ENCODE results near the gene BRINP2. TPM values are rescaled to one million over a fixed set of nuclear protein-coding genes. Genes with fewer than 3 reads are reported as not detected.
"Not testable (repeated sequence)": the region's sequence is repeated elsewhere in the genome, so short reads cannot be mapped to it uniquely, and the experiment has no call there.

Gene BRINP2
- total RNA-seq, 1 donor from 2014 or later: 0.27 TPM

GRCh38 chr1:177311111-177311510 lies 140.4 kb downstream of the BRINP2 start:
- intact Hi-C loops (cut with micrococcal nuclease): no loop called here

GRCh38 chr1:177311586-177311985 lies 140.8 kb downstream of the BRINP2 start:
- intact Hi-C loops (cut with micrococcal nuclease): no loop called here

GRCh38 chr1:177315261-177315660 lies 144.5 kb downstream of the BRINP2 start:
- intact Hi-C loops (cut with micrococcal nuclease): no loop called here

- intact Hi-C loops (cut with micrococcal nuclease): no loop called here
Measured at GRCh38 chr1:177315761-177316160, 145.0 kb downstream of the BRINP2 start.

- intact Hi-C loops (cut with micrococcal nuclease): not testable (repeated sequence)
Measured at GRCh38 chr1:177321434-177321833, 150.7 kb downstream of the BRINP2 start.

GRCh38 chr1:177328251-177328650 lies 157.5 kb downstream of the BRINP2 start:
- intact Hi-C loops (cut with micrococcal nuclease): no loop called here

- intact Hi-C loops (cut with micrococcal nuclease): no loop called here
Measured at GRCh38 chr1:177329871-177330270, 159.1 kb downstream of the BRINP2 start.

Other genes starting within 250 kb of the BRINP2 start
- gene ASTN1, start 6.2 kb upstream of the BRINP2 start, total RNA-seq: not detected in 2 replicates